Transverse colon (tissue), 4 donors: ENCODE data around the gene CCDC85C.

ENCODE experiments used
- CTCF ChIP-seq, 5 experiments: fragments of 200-600 bp in 3 of 5; fragments of 450-650 bp in 2 of 5; sonication (generic) in 3 of 5; IDR thresholded peaks; 1 replicate in 2 of 5; 2 replicates in 3 of 5; pipeline ENCODE4 v1.5.1; 2016 to 2017; ENCODE audit warnings: antibody characterized with exemption in 5 of 5, inconsistent platforms in 3 of 5, mild to moderate bottlenecking in 2 of 5, moderate library complexity in 1 of 5
- EP300 ChIP-seq: sonication (generic); formaldehyde crosslinking; IDR thresholded peaks from one replicate; pipeline ENCODE4 v1.6.1; 2017; ENCODE audit warnings: antibody characterized with exemption, low read depth
- POLR2A ChIP-seq: fragments of 450-650 bp; IDR thresholded peaks from one replicate; pipeline ENCODE4 v1.6.1; 2016; ENCODE audit warnings: antibody characterized with exemption, mild to moderate bottlenecking, moderate library complexity
- POLR2AphosphoS5 ChIP-seq, 3 donors: sonication (generic); formaldehyde crosslinking; IDR thresholded peaks; one replicate each; pipeline ENCODE4 v1.6.1; 2016; ENCODE audit warnings: antibody characterized with exemption in 3 of 3

DNA sequence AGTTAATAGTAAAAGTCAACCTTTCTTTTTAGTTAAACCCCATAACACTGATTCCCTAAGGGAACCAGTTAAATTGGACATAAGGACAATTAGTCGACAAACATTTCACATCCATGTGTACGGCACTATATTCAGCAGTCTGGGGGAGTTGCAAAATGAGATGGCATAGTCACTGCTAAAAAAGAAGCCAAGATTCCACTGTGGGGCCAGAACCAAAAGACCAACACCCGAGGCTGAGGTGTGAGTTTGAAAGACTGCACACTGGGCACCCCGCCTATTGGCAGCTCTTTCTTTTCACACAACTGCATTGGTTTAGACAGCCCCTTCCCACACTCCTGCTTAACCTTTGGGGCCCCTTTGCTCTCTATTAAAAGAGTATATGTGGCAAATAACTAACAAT, 140.0 kb downstream of the CCDC85C start:
- TF ChIP-seq CTCF (IDR thresholded peaks at IDR 0.05): no peak
- TF ChIP-seq POLR2A: no peak
- TF ChIP-seq POLR2AphosphoS5 (IDR thresholded peaks at IDR 0.05): no peak
- no peak for TF ChIP-seq EP300
